Raji (cell line): ENCODE results near the gene OR2A25.

Experiments used
- POLR2A ChIP-seq: IDR thresholded peaks from 2 replicates; pipeline ENCODE4 v1.6.1; 2011; ENCODE audit warnings: low read depth, low read length, control low read depth; ENCODE audit not compliant: insufficient read depth

The OR2A25 gene

GRCh38 chr7:144113651-144114050, 44.0 kb downstream of the OR2A25 start:
- TF ChIP-seq POLR2A, result no peak

DNA sequence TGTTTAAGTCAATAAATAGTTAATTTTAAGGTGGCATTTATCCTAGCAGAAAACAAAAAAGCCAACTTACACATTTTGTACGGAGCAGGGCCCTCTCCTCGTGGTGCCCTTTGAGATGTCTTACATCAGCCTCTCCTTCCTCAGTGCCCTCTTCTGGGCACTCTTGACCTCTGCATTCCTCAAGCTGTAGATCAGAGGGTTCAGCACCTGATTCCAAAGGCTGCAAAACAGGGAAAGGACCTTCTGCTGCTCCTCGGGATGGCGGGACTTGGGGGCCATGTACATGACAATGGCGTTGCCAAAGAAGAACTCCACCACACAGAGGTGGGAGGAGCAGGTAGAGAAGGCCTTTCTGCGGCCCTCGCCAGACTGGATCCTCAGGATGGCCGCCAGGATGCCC, 48.7 kb downstream of the OR2A25 start:
- no peak for TF ChIP-seq POLR2A

- TF ChIP-seq POLR2A, result no peak
These were observed 53.3 kb downstream of the OR2A25 start, which contains the start of gene OR2A14 for GRCh38 chr7:144122876-144123275. Gene OR2A14 (plus strand): TSS chr7:144123176. CDS start chr7:144129113, 5,937 bp downstream.
